ENCODE measurements around the gene OAS3. TPM values are rescaled to one million over a fixed set of nuclear protein-coding genes. Genes with fewer than 3 reads are reported as not detected.
"Not testable (repeated sequence)": the region's sequence is repeated elsewhere in the genome, so short reads cannot be mapped to it uniquely, and the experiment has no call there.

OAS3 gene
- total RNA-seq, 2 donors from 2014 or later, result 21.8 to 76.6 TPM

GRCh38 chr12:112909693-112910092 is 28.6 kb upstream of the OAS3 start:
- Mint-ChIP-seq H3K9me3 (peaks cover 7 to 19% of the 10 kb centered on the region in 2 donors), H3K36me3 (peaks cover 14 to 74% of the 10 kb centered on the region in 2 donors), H3K27ac (peak overlapping the region in 1 of 2 donors; percentile 44)
- ATAC-seq (no peak), DNase-seq (ENCODE audit: low spot score in 2 of 2) (no peak)

- H3K27ac Mint-ChIP-seq, result no peak overlapping the region
- ATAC-seq (no peak), DNase-seq (ENCODE audit: low spot score in 2 of 2) (no peak)
- peaks cover 7 to 23% of the 10 kb centered on the region in 2 donors for H3K9me3 Mint-ChIP-seq
- H3K36me3 Mint-ChIP-seq, result peaks cover 18 to 83% of the 10 kb centered on the region in 2 donors
Measured at GRCh38 chr12:112913038-112913688, 25.1 kb upstream of the OAS3 start.

GRCh38 chr12:112913888-112914287 is 24.4 kb upstream of the OAS3 start:
- not testable (repeated sequence) for DNase-seq (ENCODE audit: low spot score in 2 of 2)
- H3K36me3 Mint-ChIP-seq, result peaks cover 25 to 83% of the 10 kb centered on the region in 2 donors

GRCh38 chr12:112916270-112916669 is 22.0 kb upstream of the OAS3 start:
- DNase-seq (ENCODE audit: low spot score in 2 of 2) (no peak), ATAC-seq (no peak)
- Mint-ChIP-seq H3K36me3 (peaks cover 30 to 61% of the 10 kb centered on the region in 2 donors), H3K27ac (no peak overlapping the region), H3K9me3 (peaks cover 7 to 18% of the 10 kb centered on the region in 2 donors)

More at GRCh38 chr12:112913888-112914287, 24.4 kb upstream of the OAS3 start:
- not testable (repeated sequence) for ATAC-seq, H3K27ac Mint-ChIP-seq
- peaks cover 7 to 23% of the 10 kb centered on the region in 2 donors for H3K9me3 Mint-ChIP-seq

- peaks cover 20 to 33% of the 10 kb centered on the region in 2 donors for H3K36me3 Mint-ChIP-seq
- peaks cover 0 to 5% of the 10 kb centered on the region in 2 donors for H3K9me3 Mint-ChIP-seq
- no peak for DNase-seq (ENCODE audit: low spot score in 2 of 2)
- no peak for ATAC-seq
- no peak overlapping the region for H3K27ac Mint-ChIP-seq
Measured at GRCh38 chr12:112919121-112919520, 19.2 kb upstream of the OAS3 start.

DNA sequence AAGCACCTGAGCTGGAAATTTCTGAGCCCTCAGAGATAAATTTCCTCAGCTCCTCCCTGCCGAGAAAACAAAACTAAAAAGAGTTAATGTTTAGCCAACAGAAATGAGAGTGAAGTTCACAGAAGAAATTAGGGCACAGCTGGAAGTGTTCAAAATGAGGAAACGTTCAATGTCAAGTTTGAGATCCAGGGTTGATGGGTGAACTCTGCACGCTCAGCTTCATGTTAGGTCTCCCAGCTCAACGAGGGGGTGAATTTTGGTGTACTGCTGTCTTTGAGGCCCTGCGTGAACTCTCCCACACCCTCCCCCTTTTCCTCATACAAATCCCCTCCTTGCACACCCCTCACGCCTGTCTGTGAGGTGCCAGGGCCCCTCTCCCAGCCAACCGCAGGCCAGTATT is 13.3 kb upstream of the OAS3 start:
- peaks cover 0 to 12% of the 10 kb centered on the region in 2 donors for H3K9me3 Mint-ChIP-seq
- no peak for ATAC-seq
- H3K27ac Mint-ChIP-seq, result peak overlapping the region in 1 of 2 donors; percentile 29
- no peak for DNase-seq (ENCODE audit: low spot score in 2 of 2)
- peaks cover 5 to 14% of the 10 kb centered on the region in 2 donors for H3K36me3 Mint-ChIP-seq

- H3K9me3 Mint-ChIP-seq, result peaks cover 0 to 12% of the 10 kb centered on the region in 2 donors
- not testable (repeated sequence) for H3K27ac Mint-ChIP-seq; ATAC-seq; DNase-seq (ENCODE audit: low spot score in 2 of 2)
- peaks cover 5 to 25% of the 10 kb centered on the region in 2 donors for H3K36me3 Mint-ChIP-seq
Measured at GRCh38 chr12:112926416-112927033, 11.7 kb upstream of the OAS3 start.

DNA sequence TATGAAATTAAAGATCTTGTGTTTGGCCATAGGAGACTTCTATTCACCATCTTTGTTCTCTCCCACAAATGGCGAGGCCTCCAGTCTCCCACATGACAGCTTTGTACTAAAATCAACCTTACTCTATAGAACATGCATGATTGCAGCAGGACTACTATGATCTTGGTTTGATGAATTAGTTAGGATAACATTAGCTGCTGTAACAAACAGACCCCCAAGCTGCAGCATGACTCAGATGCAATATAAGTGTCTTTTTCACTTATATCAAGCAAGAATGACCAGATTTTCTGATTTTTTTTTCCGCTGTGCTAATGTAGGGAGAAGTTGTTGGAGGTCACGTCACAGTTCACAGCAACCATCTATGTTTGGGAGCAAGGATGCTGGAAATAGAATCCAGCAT is 10.8 kb upstream of the OAS3 start:
- Mint-ChIP-seq H3K27ac (no peak overlapping the region), H3K36me3 (peaks cover 5 to 25% of the 10 kb centered on the region in 2 donors), H3K9me3 (peaks cover 0 to 12% of the 10 kb centered on the region in 2 donors)
- DNase-seq (ENCODE audit: low spot score in 2 of 2) (no peak), ATAC-seq (no peak)

GRCh38 chr12:112927925-112928324 is 10.3 kb upstream of the OAS3 start:
- DNase-seq (ENCODE audit: low spot score in 2 of 2), result no peak
- no peak for ATAC-seq
- H3K27ac Mint-ChIP-seq, result no peak overlapping the region
- H3K36me3 Mint-ChIP-seq, result peaks cover 5 to 25% of the 10 kb centered on the region in 2 donors
- peaks cover 0 to 12% of the 10 kb centered on the region in 2 donors for H3K9me3 Mint-ChIP-seq

- Mint-ChIP-seq H3K9me3 (peaks cover 0 to 12% of the 10 kb centered on the region in 2 donors), H3K27ac (no peak overlapping the region), H3K36me3 (peaks cover 5 to 25% of the 10 kb centered on the region in 2 donors)
- no peak for DNase-seq (ENCODE audit: low spot score in 2 of 2)
- no peak for ATAC-seq
Measured at GRCh38 chr12:112928978-112929377, 9.3 kb upstream of the OAS3 start.

DNA sequence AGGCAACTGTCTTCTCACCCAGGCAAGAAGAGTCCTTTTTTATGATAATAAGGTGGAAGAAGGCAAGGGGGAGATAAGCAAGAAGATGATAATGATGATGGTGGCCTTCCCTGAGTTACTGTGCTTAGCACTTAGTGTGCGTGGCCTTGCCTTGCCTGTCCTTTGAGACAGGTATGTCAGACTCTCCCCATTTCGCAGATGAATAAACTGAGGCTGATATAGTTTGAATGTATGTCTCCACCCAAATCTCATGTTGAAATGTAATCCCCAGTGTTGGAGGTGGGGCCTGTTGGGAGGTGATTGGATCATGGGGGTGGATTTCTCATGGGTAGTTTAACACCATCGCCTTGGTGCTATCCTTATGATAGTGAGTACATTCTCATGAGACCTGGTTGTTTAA is 8.6 kb upstream of the OAS3 start:
- Mint-ChIP-seq H3K36me3 (peaks cover 5 to 25% of the 10 kb centered on the region in 2 donors), H3K9me3 (peaks cover 0 to 12% of the 10 kb centered on the region in 2 donors), H3K27ac (no peak overlapping the region)
- no peak for DNase-seq (ENCODE audit: low spot score in 2 of 2)
- ATAC-seq, result no peak

DNA sequence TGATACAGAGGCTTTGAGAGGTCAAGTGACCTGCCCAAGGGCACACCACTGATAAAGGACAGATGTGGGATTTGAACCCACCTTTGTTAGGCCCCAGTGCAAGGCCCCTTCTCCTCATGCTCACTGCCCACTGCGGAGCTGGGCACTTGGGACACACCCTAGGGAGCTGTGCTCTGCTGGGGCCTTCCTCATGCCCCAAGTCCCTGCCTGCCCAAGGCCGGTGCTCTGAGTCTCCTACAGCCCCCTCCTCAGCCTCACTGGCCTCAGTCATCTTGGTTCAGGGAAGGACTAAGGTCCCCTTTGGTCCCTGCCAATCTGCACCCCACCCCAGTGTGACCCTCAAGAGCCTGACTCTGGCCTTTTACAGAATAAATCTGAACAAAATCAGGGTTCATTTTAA is 7.9 kb upstream of the OAS3 start:
- ATAC-seq (no peak), DNase-seq (ENCODE audit: low spot score in 2 of 2) (no peak)
- Mint-ChIP-seq H3K9me3 (peaks cover 0 to 12% of the 10 kb centered on the region in 2 donors), H3K27ac (no peak overlapping the region), H3K36me3 (peaks cover 5 to 25% of the 10 kb centered on the region in 2 donors)

- Mint-ChIP-seq H3K27ac (no peak overlapping the region), H3K9me3 (peaks cover 0 to 5% of the 10 kb centered on the region in 2 donors), H3K36me3 (peaks cover 1 to 16% of the 10 kb centered on the region in 2 donors)
- ATAC-seq (no peak), DNase-seq (ENCODE audit: low spot score in 2 of 2) (no peak)
Measured at GRCh38 chr12:112932485-112933128, 5.7 kb upstream of the OAS3 start.

GRCh38 chr12:112933129-112933505 is 5.2 kb upstream of the OAS3 start:
- DNase-seq (ENCODE audit: low spot score in 2 of 2) (no peak), ATAC-seq (no peak)
- Mint-ChIP-seq H3K9me3 (peaks cover 0 to 4% of the 10 kb centered on the region in 2 donors), H3K27ac (no peak overlapping the region), H3K36me3 (peaks cover 4 to 17% of the 10 kb centered on the region in 2 donors)

DNA sequence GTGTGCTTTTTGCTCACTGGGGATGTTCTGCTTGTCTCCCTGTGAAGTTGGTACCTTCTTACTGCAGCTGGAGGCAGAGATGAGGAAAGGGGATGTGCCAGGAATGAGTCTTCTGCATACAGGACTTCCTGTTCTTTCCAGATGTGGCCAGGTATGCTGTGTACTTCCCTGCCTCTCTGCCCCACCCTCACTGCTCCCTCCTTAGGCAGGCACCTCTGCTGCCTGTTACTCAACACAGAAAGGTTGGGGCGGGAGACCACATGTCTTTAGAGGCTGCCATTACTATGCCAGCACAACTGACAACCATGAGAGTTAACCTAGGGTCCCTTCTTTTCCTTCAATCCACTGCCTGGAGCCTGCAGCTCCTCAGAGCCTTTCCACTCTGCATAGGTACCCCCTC is 2.0 kb upstream of the OAS3 start:
- H3K36me3 Mint-ChIP-seq, result peaks cover 11 to 19% of the 10 kb centered on the region in 2 donors
- H3K9me3 Mint-ChIP-seq, result no peaks in the 10 kb centered on the region
- no peak for ATAC-seq
- no peak overlapping the region for H3K27ac Mint-ChIP-seq
- no peak for DNase-seq (ENCODE audit: low spot score in 2 of 2)

GRCh38 chr12:112936927-112937326 is 1.3 kb upstream of the OAS3 start:
- DNase-seq (ENCODE audit: low spot score in 2 of 2) (no peak), ATAC-seq (peak in 1 of 2 donors; percentile 35)
- Mint-ChIP-seq H3K27ac (peak overlapping the region in 1 of 2 donors; percentile 8), H3K36me3 (peaks cover 11 to 19% of the 10 kb centered on the region in 2 donors), H3K9me3 (no peaks in the 10 kb centered on the region)

DNA sequence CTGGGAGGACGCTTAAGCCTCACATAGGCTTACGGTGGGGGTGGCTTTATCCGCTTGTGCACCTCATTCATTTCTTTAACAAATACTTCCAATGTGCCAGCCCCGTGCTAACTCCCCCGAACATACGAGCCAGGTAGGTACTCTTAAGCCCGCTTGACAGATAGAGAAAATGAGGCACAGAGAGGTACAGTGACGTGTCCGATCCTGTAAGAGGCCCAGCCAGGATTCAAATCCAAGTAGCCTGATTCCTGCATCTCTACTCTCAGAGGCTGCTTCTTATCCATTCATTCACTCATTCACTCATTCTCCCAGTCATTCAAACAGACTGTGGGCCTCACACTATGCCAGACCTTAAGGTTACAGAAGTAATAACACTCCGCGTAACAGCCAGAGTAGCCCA is 477 bp downstream of the OAS3 start:
- ATAC-seq (peak in 1 of 2 donors; percentile 9), DNase-seq (ENCODE audit: low spot score in 2 of 2) (no peak)
- Mint-ChIP-seq H3K36me3 (peaks cover 11 to 19% of the 10 kb centered on the region in 2 donors), H3K9me3 (no peaks in the 10 kb centered on the region), H3K27ac (peak overlapping the region; percentile 85 to 90)

Measured in activated naive CD4-positive, alpha-beta T cell treated with anti-CD3 and anti-CD28 coated beads, Interleukin-2, amount 50 U/mL, for 72 hours (primary cell).